Fibroblast of peridontal ligament (primary cell): ENCODE measurements around the gene BICDL1.

Experiments used
- DNase-seq: peaks from one replicate; pipeline ENCODE4 v3.0.0-alpha.2; 2010; ENCODE audit errors: extremely low read depth

Gene BICDL1

GRCh38 chr12:120130011-120130410 lies 141.0 kb downstream of the BICDL1 start:
- no peak for DNase-seq

- DNase-seq: no peak
Measured at GRCh38 chr12:120131116-120131515, 142.1 kb downstream of the BICDL1 start.

DNA sequence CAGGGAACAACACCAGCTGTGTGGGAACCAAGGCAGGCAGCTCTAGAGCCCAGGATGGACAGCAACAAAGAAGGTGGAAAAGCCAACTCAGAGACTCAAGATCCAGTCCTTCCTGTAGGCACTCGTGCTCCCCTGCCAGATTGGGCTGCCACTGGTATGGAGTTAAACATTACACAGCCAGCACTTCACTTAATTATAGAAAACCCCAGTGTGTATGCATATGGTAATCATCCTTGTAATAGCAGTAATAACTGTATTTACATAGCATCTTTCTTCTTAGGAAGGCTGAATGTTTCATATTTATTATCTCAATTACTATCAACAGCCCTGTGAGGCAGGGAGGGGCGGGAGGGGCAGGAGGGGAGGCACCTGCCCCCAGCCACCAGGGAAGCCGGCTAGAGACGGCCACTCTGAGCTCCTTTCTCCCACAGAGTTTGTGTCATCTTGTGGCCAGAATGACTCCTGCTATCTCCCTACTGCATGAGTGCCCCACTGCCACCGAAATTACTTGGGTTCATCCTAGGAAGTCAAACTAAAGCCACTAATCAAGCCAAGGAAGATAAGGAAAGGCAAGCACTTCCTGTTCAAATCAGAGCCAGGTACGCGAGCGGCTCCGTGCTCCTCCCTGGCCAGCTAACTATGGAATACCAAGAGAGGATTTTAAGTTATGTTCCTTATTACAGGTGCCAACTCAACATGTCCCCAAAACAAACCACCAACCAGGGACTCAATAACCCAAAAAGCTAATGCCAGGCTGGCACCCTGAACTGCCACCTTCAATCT lies 143.2 kb downstream of the BICDL1 start:
- no peak for DNase-seq

GRCh38 chr12:120132863-120133385 lies 143.9 kb downstream of the BICDL1 start:
- no peak for DNase-seq

DNA sequence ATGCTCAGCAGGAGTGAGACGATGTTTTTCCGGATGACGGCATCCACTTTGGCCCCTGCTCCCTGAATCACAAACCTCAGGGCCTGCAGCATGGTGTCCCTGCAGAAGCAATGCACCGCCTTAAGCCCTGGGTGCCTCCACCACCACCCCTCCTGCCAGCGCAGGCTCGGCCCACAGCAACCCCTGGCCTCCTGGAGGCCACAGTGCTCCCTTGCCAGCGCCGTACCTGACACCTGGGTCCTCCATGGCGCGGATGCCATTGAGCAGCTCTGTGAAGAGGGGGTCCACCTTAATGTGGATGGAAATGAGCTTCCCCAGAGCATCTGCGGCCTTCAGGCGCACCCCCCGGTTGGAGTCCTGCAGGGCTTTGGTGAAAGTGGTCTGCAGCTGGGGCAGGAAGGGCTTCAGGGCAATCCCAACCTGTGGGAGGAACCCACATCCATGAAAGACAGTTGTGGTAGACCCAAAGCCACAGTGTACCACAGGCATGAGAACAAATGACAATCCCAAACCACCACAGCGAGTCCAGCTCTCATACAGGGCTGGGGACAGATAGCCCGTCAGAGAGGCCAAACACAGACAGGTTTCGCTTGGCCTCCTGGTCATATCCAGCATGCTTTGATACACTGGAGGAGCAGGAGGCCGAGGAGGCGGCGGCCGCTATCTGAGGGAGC lies 145.4 kb downstream of the BICDL1 start:
- no peak for DNase-seq

DNA sequence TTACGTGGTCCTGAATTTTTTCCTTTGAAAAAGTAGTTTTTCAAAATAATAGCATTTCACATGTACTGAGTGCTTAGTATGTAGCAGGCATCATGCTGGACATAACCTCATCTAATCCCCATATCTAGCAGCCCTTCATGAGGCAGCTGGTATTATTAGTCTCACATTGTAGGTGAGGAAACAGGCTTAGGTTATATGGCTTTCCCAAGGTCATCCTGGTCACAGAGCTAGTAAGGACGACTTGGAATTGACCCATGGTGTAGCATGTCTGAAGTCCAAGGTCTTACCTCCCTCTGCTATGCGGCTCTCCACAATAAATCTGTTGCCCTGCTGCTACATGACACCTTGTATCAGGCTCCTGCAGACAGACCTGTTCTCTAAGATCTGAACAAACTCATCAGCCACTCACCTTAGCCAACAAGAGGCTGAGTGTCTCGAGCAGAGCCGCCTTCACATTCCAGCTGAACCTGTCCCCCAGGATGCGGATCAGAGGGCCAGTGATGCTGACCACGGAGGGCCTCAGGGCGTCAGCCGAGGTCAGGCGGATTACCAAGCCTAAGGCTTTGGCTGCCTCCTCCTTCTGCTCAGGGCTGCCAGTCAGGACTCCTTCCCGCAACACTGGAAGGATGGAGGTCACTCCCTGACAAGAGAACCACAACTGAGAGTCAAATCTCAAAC lies 147.2 kb downstream of the BICDL1 start:
- no peak for DNase-seq

- no peak for DNase-seq
Measured at GRCh38 chr12:120137833-120138232, 148.8 kb downstream of the BICDL1 start.

DNA sequence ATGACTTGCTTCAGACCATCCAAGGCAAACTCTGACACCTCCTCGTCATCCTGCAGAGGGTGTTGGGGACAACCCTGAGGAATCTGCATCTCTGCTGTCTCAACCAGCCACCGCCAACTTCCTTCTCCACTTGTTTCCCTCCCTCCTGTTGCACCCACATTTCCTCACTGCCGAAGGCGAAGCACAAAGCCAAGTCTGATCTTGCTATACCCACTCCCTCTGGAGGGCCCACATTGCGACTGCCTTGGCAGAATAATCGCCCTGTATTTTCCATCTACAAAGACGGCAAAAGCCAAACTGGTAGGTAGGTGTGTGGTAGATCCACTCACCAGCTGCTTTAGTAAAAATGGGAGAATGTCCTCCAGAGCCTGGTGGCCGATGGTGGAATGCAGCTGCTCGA lies 149.3 kb downstream of the BICDL1 start:
- no peak for DNase-seq

DNA sequence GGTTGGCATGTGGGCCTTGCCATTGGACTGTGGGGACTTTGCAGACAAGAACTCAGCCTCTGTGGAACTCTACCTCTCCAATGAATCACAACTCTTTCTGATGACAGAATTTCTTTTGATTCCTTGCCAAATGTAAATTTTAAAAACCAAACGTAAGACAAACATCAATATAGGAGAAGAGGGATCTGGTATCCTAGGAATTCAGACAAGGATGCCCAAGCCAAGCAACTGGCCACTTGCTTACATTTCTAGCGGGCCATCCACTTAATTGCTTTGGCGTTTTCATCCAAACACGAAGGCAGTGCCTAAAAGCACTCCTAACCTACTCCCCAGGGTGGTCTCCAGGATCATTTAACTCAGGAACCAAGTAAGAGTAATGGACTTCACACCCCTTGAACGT lies 150.9 kb downstream of the BICDL1 start:
- DNase-seq: peak; percentile 43

DNA sequence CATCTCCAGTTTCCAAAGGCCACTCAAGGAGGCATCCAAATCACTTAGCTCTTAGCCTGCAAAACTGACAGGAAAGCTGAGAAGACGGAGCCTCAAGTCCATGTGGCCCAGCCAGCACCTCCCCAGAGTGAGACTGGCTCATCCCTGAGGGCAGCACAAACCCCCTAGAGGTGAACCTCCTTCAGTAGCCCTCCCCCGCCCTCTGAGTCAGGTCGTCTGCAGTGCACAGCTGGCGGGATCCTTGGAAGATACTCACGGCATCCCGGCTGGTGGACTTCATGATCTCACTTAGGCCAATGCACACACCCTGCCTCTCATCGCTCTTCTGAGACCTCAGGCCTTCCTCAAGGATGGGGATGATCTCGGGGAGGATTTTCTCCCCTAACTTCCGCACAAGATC lies 151.6 kb downstream of the BICDL1 start:
- DNase-seq: no peak

GRCh38 chr12:120141336-120141735 lies 152.3 kb downstream of the BICDL1 start:
- DNase-seq: no peak

GRCh38 chr12:120142231-120142877 lies 153.3 kb downstream of the BICDL1 start:
- DNase-seq: no peak
